HepG2 (cell line): ENCODE data around the gene RAB17. TPM values are rescaled to one million over a fixed set of nuclear protein-coding genes. Genes with fewer than 3 reads are reported as not detected.
A peak's percentile ranks its signal among the peaks of the same experiment; 100 is the strongest.

Experiments
- BCL6 ChIP-seq: IDR thresholded peaks from 2 replicates; pipeline ENCODE4 v1.6.1; 2016; ENCODE audit warnings: missing genetic modification reagents, missing compliant biosample characterization
- CBFB ChIP-seq: sonication (generic); formaldehyde crosslinking; IDR thresholded peaks from 2 replicates; pipeline ENCODE4 v1.4.0; 2020; ENCODE audit warnings: missing genetic modification reagents
- ELF1 ChIP-seq: sonication (generic); formaldehyde crosslinking; IDR thresholded peaks from 2 replicates; pipeline ENCODE4 v1.4.0; 2020; ENCODE audit warnings: missing genetic modification reagents
- GTF3A ChIP-seq: sonication (generic); formaldehyde crosslinking; conservative IDR thresholded peaks from 2 replicates; pipeline ENCODE4 v1.4.0; 2020; ENCODE audit warnings: mild to moderate bottlenecking, missing genetic modification reagents
- MAFF ChIP-seq: IDR thresholded peaks from 2 replicates; pipeline ENCODE4 v1.6.1; 2011; ENCODE audit warnings: low read depth, low read length, improper control_type of control experiment
- MEF2D ChIP-seq: sonication (generic); formaldehyde crosslinking; IDR thresholded peaks from 2 replicates; pipeline ENCODE4 v1.5.1; 2020; ENCODE audit warnings: mild to moderate bottlenecking, missing genetic modification reagents
- MXI1 ChIP-seq: IDR thresholded peaks from 3 replicates; pipeline ENCODE4 v1.6.1; 2012; ENCODE audit warnings: low read depth, low read length, inconsistent platforms, borderline replicate concordance
- NFIB ChIP-seq: sonication (generic); formaldehyde crosslinking; IDR thresholded peaks from 2 replicates; pipeline ENCODE4 v1.9.0; 2021; ENCODE audit warnings: missing genetic modification reagents, mild to moderate bottlenecking, borderline replicate concordance
- RFX5 ChIP-seq: IDR thresholded peaks from 2 replicates; pipeline ENCODE4 v1.6.1; 2011; ENCODE audit warnings: low read depth, low read length, improper control_type of control experiment
- SRY ChIP-seq: sonication (generic); formaldehyde crosslinking; IDR thresholded peaks from 2 replicates; pipeline ENCODE4 v1.8.0; 2022; ENCODE audit warnings: mild to moderate bottlenecking, missing genetic modification reagents
- TCF12 ChIP-seq, 2 experiments: fragments of 450-650 bp in 1 of 2; sonication (generic) in 1 of 2; formaldehyde crosslinking in 1 of 2; IDR thresholded peaks; 2 replicates each; pipeline versions ENCODE4 v1.6.1 to v1.8.0; 2017 to 2022; ENCODE audit warnings: antibody characterized with exemption in 1 of 2, mild to moderate bottlenecking in 1 of 2, missing genetic modification reagents in 1 of 2, moderate library complexity in 1 of 2
- ZNF430 ChIP-seq: sonication (generic); formaldehyde crosslinking; IDR thresholded peaks from 2 replicates; pipeline ENCODE4 v1.9.0; 2021; ENCODE audit warnings: mild to moderate bottlenecking, missing genetic modification reagents
- ZNF605 ChIP-seq: sonication (generic); formaldehyde crosslinking; IDR thresholded peaks from 2 replicates; pipeline ENCODE4 v1.8.0; 2022; ENCODE audit warnings: mild to moderate bottlenecking, missing genetic modification reagents
- ZNF607 ChIP-seq: sonication (generic); formaldehyde crosslinking; IDR thresholded peaks from 2 replicates; pipeline ENCODE4 v1.5.1; 2020; ENCODE audit warnings: missing genetic modification reagents, mild to moderate bottlenecking, borderline replicate concordance
- ZNF777 ChIP-seq: sonication (generic); formaldehyde crosslinking; IDR thresholded peaks from 2 replicates; pipeline ENCODE4 v1.4.0; 2020; ENCODE audit warnings: missing genetic modification reagents
- ZNF788 ChIP-seq: sonication (generic); formaldehyde crosslinking; IDR thresholded peaks from 2 replicates; pipeline ENCODE4 v1.5.0; 2020; ENCODE audit warnings: mild to moderate bottlenecking, missing genetic modification reagents, borderline replicate concordance
- ZSCAN12 ChIP-seq: sonication (generic); formaldehyde crosslinking; IDR thresholded peaks from 2 replicates; pipeline ENCODE4 v1.9.0; 2021; ENCODE audit warnings: mild to moderate bottlenecking, missing genetic modification reagents
- polyA plus RNA-seq, 8 experiments: library from polyadenylated mRNA; depleted of rRNA in 3 of 8; stranded (reverse) in 7 of 8; unstranded in 1 of 8; fragments of >200 nt; fragmentation: Illumina TruSeq in 4 of 8; extraction: Trizol in 4 of 8; gene quantifications; 2 replicates each; pipeline versions ENCODE4 v1.2.1 to v1.2.3, GENCODE V29; 2011 to 2016; ENCODE audit warnings: low read depth in 4 of 8, missing spikeins in 1 of 8, mixed read lengths in 1 of 8; ENCODE audit not compliant: insufficient read depth in 1 of 8
- total RNA-seq, 5 experiments: library from RNA; depleted of rRNA; stranded (reverse); fragments of >200 nt; fragmentation: Illumina TruSeq; extraction: Trizol; gene quantifications; 2 replicates each; pipeline ENCODE4 v1.2.3, GENCODE V29; 2016; ENCODE audit warnings: low read depth in 1 of 5
- TF ChIP-seq, protein P1 (sequence below): sonication (generic); formaldehyde crosslinking; IDR thresholded peaks from 2 replicates; pipeline ENCODE4 v1.8.0; 2022; ENCODE audit warnings: mild to moderate bottlenecking, missing genetic modification reagents; ENCODE audit not compliant: insufficient replicate concordance
- TF ChIP-seq, protein P2 (sequence below): IDR thresholded peaks from 2 replicates; pipeline ENCODE4 v1.6.1; 2016; ENCODE audit warnings: low read depth, control low read depth
- TF ChIP-seq, protein P3 (sequence below), 2 experiments: sonication (generic) in 1 of 2; formaldehyde crosslinking in 1 of 2; IDR thresholded peaks; 2 replicates each; pipeline versions ENCODE4 v1.4.0 to v1.6.1; 2018 to 2020; ENCODE audit warnings: missing genetic modification reagents in 2 of 2, borderline replicate concordance in 1 of 2, low read depth in 1 of 2, mild to moderate bottlenecking in 1 of 2, missing biosample characterization in 1 of 2
- TF ChIP-seq, protein P4 (sequence below): sonication (generic); formaldehyde crosslinking; IDR thresholded peaks from 2 replicates; pipeline ENCODE4 v1.5.0; 2020; ENCODE audit warnings: mild to moderate bottlenecking, missing genetic modification reagents, borderline replicate concordance

RAB17 gene
- total and polyA plus RNA-seq, 2 of the 13 experiments (the other 11 are each of a cell fraction or from before 2014, with no cell fraction given): 68.0 to 124 TPM

DNA sequence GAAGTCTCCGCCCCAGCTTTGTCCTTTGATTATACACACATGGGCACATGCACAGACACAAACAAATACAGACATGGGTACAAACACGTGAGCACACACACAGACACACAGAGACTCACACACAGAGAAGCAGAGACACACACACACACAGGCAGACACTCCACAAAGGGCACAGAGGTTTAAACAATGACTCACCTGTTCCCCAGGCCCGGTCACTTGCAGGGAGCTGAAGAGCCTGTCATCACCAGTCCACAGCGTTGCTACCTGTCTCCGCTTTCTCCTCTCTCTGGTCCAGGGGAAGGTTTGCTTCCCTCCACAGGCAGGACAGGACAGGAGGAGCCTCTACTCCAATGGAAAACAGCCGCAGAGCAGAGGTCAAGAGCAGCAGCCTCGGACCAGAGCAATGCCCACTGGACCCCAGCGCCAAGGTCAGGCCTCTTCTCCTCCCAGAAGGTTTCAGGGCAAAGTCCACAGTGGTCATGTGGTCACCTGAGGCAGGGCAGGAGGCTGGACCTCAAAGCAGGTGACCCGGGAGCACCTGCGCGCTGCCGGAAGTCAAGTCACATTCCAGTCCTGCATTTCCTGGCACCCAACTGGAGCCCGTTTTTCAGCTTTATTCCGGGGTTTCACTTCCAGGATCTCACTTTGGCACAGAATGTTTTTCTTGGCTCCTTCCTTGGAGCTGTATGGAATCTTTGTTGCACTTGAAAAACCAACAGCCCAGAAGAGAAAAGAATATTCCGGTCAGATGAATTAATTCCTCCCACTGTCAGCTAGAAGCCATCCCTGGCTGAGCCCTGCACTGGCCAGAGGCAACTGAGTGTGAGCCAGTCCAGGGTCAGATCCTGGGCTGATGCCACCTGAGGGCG, at the start of gene RAB17 (continued):
- peak; percentile 46; the same call in 1 of the 3 replicates for TF ChIP-seq MXI1
- TF ChIP-seq, protein P1, sequence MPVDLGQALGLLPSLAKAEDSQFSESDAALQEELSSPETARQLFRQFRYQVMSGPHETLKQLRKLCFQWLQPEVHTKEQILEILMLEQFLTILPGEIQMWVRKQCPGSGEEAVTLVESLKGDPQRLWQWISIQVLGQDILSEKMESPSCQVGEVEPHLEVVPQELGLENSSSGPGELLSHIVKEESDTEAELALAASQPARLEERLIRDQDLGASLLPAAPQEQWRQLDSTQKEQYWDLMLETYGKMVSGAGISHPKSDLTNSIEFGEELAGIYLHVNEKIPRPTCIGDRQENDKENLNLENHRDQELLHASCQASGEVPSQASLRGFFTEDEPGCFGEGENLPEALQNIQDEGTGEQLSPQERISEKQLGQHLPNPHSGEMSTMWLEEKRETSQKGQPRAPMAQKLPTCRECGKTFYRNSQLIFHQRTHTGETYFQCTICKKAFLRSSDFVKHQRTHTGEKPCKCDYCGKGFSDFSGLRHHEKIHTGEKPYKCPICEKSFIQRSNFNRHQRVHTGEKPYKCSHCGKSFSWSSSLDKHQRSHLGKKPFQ (CRISPR knock-in tag): peak; percentile 82
- TF ChIP-seq ZNF607: peak; percentile 88; the same call in 1 of the 2 replicates
- TF ChIP-seq ELF1 (CRISPR knock-in tag): peak; percentile 86
- peak; percentile 91 for TF ChIP-seq ZNF430
- no peak for TF ChIP-seq SRY (CRISPR knock-in tag)
- TF ChIP-seq NFIB (CRISPR knock-in tag): no peak
- TF ChIP-seq ZNF788 (CRISPR knock-in tag): peak; percentile 99; the same call in 1 of the 2 replicates
- TF ChIP-seq ZNF777: 0 out of 2 replicates have a peak, but pooled peaks have one; percentile 11
- TF ChIP-seq CBFB (CRISPR knock-in tag): peak; percentile 66; the same call in 1 of the 2 replicates
- peak; percentile 95 for TF ChIP-seq MEF2D (CRISPR knock-in tag)
- TF ChIP-seq TCF12 (IDR thresholded peaks at IDR 0.05): no peak
- TF ChIP-seq TCF12 (CRISPR knock-in tag; IDR thresholded peaks at IDR 0.05): peak; percentile 98
- TF ChIP-seq ZSCAN12 (CRISPR knock-in tag): no peak
- TF ChIP-seq, protein P2, sequence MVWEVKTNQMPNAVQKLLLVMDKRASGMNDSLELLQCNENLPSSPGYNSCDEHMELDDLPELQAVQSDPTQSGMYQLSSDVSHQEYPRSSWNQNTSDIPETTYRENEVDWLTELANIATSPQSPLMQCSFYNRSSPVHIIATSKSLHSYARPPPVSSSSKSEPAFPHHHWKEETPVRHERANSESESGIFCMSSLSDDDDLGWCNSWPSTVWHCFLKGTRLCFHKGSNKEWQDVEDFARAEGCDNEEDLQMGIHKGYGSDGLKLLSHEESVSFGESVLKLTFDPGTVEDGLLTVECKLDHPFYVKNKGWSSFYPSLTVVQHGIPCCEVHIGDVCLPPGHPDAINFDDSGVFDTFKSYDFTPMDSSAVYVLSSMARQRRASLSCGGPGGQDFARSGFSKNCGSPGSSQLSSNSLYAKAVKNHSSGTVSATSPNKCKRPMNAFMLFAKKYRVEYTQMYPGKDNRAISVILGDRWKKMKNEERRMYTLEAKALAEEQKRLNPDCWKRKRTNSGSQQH (CRISPR knock-in tag): peak; percentile 85
- TF ChIP-seq, protein P3, sequence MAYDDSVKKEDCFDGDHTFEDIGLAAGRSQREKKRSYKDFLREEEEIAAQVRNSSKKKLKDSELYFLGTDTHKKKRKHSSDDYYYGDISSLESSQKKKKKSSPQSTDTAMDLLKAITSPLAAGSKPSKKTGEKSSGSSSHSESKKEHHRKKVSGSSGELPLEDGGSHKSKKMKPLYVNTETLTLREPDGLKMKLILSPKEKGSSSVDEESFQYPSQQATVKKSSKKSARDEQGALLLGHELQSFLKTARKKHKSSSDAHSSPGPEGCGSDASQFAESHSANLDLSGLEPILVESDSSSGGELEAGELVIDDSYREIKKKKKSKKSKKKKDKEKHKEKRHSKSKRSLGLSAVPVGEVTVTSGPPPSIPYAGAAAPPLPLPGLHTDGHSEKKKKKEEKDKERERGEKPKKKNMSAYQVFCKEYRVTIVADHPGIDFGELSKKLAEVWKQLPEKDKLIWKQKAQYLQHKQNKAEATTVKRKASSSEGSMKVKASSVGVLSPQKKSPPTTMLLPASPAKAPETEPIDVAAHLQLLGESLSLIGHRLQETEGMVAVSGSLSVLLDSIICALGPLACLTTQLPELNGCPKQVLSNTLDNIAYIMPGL (CRISPR knock-in tag; IDR thresholded peaks at IDR 0.05; ENCODE audit: borderline replicate concordance in 1 of 2, low read depth in 1 of 2): peak; percentile 69 to 83; a peak in 2 of 4 replicates
- no peak for TF ChIP-seq MAFF
- TF ChIP-seq RFX5: peak; percentile 59
- TF ChIP-seq, protein P4, sequence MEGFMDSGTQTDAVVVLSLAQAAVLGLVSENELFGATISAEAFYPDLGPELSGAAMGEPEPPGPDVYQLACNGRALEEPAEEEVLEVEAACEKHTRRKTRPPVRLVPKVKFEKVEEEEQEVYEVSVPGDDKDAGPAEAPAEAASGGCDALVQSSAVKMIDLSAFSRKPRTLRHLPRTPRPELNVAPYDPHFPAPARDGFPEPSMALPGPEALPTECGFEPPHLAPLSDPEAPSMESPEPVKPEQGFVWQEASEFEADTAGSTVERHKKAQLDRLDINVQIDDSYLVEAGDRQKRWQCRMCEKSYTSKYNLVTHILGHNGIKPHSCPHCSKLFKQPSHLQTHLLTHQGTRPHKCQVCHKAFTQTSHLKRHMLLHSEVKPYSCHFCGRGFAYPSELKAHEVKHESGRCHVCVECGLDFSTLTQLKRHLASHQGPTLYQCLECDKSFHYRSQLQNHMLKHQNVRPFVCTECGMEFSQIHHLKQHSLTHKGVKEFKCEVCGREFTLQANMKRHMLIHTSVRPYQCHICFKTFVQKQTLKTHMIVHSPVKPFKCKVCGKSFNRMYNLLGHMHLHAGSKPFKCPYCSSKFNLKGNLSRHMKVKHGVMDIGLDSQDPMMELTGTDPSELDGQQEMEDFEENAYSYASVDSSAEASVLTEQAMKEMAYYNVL (CRISPR knock-in tag): peak; percentile 96
- TF ChIP-seq GTF3A (CRISPR knock-in tag): no peak
- TF ChIP-seq BCL6 (CRISPR knock-in tag): peak; percentile 91
- TF ChIP-seq ZNF605: peak; percentile 97
